ENCODE measurements around the gene HSPBP1.

The HSPBP1 gene, protein sequence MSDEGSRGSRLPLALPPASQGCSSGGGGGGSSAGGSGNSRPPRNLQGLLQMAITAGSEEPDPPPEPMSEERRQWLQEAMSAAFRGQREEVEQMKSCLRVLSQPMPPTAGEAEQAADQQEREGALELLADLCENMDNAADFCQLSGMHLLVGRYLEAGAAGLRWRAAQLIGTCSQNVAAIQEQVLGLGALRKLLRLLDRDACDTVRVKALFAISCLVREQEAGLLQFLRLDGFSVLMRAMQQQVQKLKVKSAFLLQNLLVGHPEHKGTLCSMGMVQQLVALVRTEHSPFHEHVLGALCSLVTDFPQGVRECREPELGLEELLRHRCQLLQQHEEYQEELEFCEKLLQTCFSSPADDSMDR

GRCh38 chr19:55279770-55280643, at the start of gene HSPBP1:
Gene HSPBP1, minus strand, starts transcription at chr19:55280110. Its CDS starts 502 bp downstream, at chr19:55279608.
- peak; percentile 94 for DNase-seq (ENCODE audit: low read depth)

DNA sequence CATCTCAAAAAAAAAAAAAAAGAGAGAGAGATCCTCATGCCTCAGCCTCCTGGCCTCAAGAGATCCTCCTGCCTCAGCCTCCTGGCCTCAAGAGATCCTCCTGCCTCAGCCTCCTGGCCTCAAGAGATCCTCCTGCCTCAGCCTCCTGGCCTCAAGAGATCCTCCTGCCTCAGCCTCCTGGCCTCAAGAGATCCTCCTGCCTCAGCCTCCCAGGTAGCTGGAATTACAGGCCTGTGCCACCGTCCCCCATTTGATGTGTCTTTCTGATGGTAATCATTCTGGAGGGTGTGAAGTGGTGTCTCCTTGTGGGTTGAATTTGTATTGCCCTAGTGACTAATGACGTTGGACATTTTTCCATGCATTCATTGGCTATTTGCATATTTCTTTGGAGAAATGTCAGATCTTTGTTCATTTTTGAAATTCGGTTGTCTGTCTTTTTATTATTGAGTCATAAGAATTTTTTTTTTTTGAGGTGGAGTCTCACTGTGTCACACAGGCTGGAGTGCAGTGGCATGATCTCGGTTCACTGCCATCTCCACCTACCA, 48.9 kb upstream of the HSPBP1 start:
- peak; percentile 54 for DNase-seq (ENCODE audit: low read depth)

- DNase-seq (ENCODE audit: low read depth): no peak
Measured at GRCh38 chr19:55325172-55325571, 45.3 kb upstream of the HSPBP1 start, which contains the start of gene TMEM150B. Gene TMEM150B, minus strand, starts transcription at chr19:55325341. Its CDS starts 4,305 bp downstream, at chr19:55321036.

DNA sequence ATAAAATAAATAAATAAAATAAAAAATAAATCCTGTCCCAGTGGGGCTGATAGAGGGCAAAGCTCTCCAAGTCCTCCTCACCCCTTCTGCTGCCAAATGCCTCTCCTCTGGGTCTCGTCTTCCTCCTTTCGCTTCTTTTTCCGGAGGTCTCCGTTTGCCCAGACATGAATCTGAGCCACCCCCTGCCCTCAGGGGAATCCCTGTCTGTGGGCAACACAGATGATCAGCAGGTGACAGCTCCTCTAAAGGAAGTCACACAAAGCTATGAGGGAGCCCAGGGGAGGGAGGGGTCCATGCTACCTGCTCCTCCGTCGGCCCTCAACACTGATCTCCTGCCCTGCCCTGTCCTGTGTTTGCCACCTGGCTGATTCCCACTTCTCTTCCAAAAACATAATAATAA, 44.8 kb upstream of the HSPBP1 start:
- DNase-seq (ENCODE audit: low read depth): no peak

- no peak for DNase-seq (ENCODE audit: low read depth)
Measured at GRCh38 chr19:55322204-55322885, 42.4 kb upstream of the HSPBP1 start.

DNA sequence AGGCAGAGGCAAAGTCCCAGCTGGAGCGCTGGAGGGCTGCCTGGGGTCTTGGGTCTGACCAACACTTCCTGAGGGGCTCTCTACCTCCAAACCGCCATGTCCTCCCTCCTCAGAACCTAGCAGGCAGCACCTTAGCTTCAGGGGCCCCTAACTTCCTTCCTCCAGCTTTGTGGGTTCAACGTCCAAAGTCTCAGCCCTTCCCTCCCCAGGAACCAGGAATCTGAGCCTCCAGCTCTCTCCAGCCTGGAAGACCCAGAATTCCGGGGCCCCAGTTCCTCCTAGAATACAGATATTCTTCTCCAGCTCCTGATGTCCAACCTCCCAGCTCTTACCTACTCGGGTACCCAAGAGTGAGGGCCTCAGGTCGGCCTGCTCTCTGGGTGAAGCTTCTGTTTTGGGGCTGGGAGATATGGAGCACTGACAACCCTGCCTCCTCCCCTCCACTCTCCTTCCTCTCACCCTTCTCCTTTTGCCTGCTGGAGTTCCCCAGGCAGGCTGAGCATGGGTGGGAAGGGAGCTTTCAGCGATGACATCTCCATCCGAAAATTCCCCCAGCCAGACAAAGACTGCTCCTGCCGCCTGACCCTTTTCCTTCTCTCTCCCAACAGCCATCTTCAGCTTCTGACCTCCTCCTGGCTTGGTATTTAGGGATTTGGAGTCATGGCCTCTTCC, 41.7 kb upstream of the HSPBP1 start:
- DNase-seq (ENCODE audit: low read depth): no peak

GRCh38 chr19:55320844-55321419, 41.0 kb upstream of the HSPBP1 start:
- no peak for DNase-seq (ENCODE audit: low read depth)

DNA sequence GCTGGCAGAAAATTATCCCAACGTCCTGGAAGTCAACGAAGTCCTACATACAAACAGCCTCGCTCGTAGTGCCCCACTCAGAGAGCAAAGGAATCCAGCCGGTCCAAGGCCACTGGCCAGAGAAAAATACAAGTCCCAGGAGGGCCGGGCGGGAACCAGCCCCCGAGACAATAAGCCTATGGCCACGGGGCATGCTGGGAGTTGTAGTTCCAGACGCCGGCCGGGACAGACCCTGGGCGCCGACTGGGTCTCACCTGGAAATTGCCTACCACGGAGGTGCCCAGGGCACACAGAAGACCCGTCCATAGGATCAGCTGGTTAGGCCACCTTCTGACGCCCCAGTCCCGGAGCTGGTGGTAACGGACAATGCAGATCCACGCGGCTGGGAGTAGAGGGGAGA, 39.9 kb upstream of the HSPBP1 start:
- DNase-seq (ENCODE audit: low read depth): peak; percentile 64

DNA sequence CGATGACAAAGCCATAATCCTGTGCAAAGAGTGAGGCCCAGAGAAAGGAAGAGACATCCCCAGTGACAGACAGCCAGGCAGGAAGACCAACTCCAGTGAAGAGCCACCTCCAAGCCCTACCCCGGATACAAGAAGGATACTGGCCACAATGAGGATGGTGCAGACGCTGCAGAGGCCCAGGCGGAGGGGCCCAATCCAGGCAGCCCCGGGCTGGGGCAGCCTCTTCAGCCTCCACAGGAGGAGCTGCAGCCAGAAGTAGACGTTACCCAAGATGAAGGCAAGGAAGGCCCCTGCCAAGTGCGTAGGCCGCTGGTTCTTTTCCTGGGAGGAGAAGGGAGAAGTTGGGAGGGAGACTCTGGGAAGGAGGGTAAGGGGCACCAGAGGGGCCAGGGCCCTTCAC, 36.7 kb upstream of the HSPBP1 start:
- no peak for DNase-seq (ENCODE audit: low read depth)

DNA sequence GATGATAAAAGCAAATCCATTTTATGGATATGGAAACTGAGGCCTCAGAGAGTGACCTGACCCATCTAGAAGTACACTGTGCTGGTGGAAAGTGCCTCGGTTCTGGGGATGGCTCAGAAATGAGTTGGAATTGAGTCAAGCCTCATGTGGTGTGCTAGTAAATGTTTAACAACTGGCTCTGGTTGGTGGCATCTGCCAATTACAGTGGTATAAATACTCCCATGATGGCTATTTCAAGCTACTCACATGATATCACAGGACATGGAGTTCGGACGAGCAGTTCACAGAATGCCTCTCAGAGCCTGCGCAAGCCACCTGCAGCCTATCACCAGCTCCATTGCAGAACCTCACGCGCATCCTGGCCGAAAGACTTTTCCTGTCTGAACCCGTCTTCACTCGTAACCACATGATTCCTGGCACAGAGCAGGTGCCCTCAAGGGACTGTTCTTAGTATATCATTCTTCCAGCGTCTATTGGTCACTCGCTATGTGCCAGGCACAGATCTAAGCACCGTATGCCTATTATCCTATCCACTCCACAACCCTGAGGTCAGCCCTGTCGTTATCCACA, 36.1 kb upstream of the HSPBP1 start:
- DNase-seq (ENCODE audit: low read depth): no peak

- no peak for DNase-seq (ENCODE audit: low read depth)
Measured at GRCh38 chr19:55314396-55314795, 34.5 kb upstream of the HSPBP1 start.

GRCh38 chr19:55312621-55313512, 33.0 kb upstream of the HSPBP1 start:
- no peak for DNase-seq (ENCODE audit: low read depth)

- no peak for DNase-seq (ENCODE audit: low read depth)
Measured at GRCh38 chr19:55311797-55312196, 31.9 kb upstream of the HSPBP1 start.

GRCh38 chr19:55311397-55311796, 31.5 kb upstream of the HSPBP1 start:
- DNase-seq (ENCODE audit: low read depth): no peak

DNA sequence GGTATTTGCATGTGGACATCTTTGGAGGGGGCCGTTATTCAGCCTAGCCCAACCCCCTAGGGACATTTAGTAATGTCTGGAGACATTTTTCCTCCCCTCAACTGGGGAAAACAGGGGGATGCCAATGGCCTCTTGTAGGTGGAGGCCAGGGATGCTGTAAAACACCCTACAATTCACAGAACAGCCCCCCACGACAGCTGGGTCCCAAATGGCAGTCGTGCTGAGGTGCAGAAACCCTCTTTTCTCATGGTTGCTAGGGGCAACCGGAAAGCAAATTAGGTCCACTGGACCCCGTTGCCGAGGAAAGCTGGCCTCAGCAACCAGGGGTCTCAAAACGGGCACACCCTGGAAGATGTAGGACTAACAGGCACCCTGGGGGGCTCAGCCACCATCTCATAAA, 30.6 kb upstream of the HSPBP1 start:
- DNase-seq (ENCODE audit: low read depth): no peak

GRCh38 chr19:55309448-55309847, 29.5 kb upstream of the HSPBP1 start:
- DNase-seq (ENCODE audit: low read depth): no peak

GRCh38 chr19:55308281-55308680, 28.4 kb upstream of the HSPBP1 start:
- no peak for DNase-seq (ENCODE audit: low read depth)

DNA sequence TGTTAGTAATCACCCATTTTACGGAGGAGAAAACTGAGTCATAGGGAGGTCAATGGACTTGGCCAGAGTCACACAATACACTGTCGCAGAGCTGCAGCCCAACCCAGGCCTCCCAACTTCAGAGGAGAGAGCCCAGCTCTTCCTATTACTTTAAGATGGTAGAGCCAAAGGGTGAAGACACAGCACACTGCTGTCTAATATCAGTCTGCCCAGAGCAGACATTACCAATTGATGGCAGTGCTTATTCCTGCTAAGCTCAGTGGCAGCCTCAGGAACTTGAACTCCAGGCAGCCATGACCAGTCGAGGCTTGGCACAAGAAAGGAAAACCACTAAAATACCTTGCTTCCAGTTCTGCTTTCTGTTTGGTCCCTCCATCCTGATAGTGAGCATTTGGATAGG, 26.8 kb upstream of the HSPBP1 start:
- DNase-seq (ENCODE audit: low read depth): no peak

DNA sequence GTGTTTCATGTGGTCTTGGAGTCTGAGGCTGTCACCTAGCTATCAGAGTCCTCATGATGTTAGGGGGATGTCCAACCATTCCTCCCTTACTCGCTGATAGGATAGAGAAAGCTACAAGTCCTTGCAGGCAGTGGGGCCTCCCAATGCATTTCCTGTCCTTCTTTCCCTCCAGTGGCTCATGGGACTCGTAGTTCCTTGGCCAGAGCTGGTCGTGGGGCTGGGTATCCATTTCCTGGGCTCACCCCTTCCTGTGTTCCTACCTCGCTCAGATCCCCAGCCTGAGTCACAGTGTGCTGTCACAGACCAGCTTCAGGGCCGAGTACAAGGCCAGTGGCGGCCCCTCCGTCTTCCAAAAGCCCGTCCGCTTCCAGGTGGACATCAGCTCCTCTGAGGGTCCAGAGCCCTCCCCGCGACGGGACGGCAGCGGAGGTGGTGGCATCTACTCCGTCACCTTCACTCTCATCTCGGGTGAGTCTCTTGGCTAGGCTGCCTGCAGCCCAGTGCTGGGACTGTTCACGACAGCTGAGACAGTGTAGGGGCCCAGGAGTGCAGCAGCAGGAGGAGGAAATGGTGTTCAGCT, 26.2 kb upstream of the HSPBP1 start:
- DNase-seq (ENCODE audit: low read depth): peak; percentile 35

GRCh38 chr19:55305491-55305890, 25.6 kb upstream of the HSPBP1 start:
- DNase-seq (ENCODE audit: low read depth): peak; percentile 57

All from ELR (cell line).